Measurements from ENCODE around the gene ABCB10. TPM values are rescaled to one million over a fixed set of nuclear protein-coding genes. Genes with fewer than 3 reads are reported as not detected.

The ABCB10 gene
- total RNA-seq, 2 experiments from 2014 or later: 32.4 to 39.9 TPM

Other genes with a start within 250 kb of the ABCB10 start
- gene CCSAP, start 215.7 kb downstream of the ABCB10 start, total RNA-seq: 10 to 100 TPM; 11.7 to 11.9 TPM
- not detected for gene ACTA1, start 124.6 kb downstream of the ABCB10 start, total RNA-seq
- gene NUP133, start 50.4 kb downstream of the ABCB10 start, total RNA-seq: 10 to 100 TPM; 46.8 to 49.7 TPM
- 10 to 100 TPM; 30.2 to 30.7 TPM for gene TAF5L, start 67.4 kb upstream of the ABCB10 start, total RNA-seq
- gene URB2, start 67.5 kb upstream of the ABCB10 start, total RNA-seq: 10 to 100 TPM; 17.2 to 17.5 TPM

Measured in activated CD8-positive, alpha-beta T cell treated with anti-CD3 and anti-CD28 coated beads, Interleukin-2, amount 10 ng/mL, durations not matched to agents 7 days and 5 days (primary cell).